Neural cell (in vitro differentiated cells): ENCODE measurements around the gene PPP1R10. TPM values are rescaled to one million over a fixed set of nuclear protein-coding genes. Genes with fewer than 3 reads are reported as not detected.

Experiments used
- H2AFZ ChIP-seq: fragments of 200-600, 300-800 bp; sonication (generic), shearing (Covaris generic); 2 replicates; pipeline ENCODE4 v1.6.0; 2014; ENCODE audit warnings: low read depth, mild to moderate bottlenecking, antibody characterized with exemption, low read length, moderate library complexity
- H3F3A ChIP-seq: fragments of 200-600 bp; shearing (Covaris generic); 2 replicates; pipeline ENCODE4 v1.6.1; 2016; ENCODE audit warnings: mild to moderate bottlenecking, moderate library complexity, mixed read lengths, antibody characterized with exemption, low read length; ENCODE audit not compliant: insufficient read depth, poor library complexity, severe bottlenecking
- H3K27ac ChIP-seq: fragments of 200-600, 300-800 bp; sonication (generic), shearing (Covaris generic); 2 replicates; pipeline ENCODE4 v1.5.1; 2014; ENCODE audit warnings: mild to moderate bottlenecking, low read length, moderate library complexity
- H3K27me3 ChIP-seq: fragments of 300-800, 200-600 bp; sonication (generic), shearing (Covaris generic); 2 replicates; pipeline ENCODE4 v1.6.0; 2014; ENCODE audit warnings: mild to moderate bottlenecking, low read depth, low read length, moderate library complexity; ENCODE audit not compliant: insufficient read depth
- H3K36me3 ChIP-seq: fragments of 300-800, 200-600 bp; sonication (generic), shearing (Covaris generic); 2 replicates; pipeline ENCODE4 v1.5.1; 2014; ENCODE audit warnings: mild to moderate bottlenecking, antibody characterized with exemption, low read length, moderate library complexity; ENCODE audit not compliant: insufficient read depth
- H3K4me2 ChIP-seq: fragments of 300-800, 200-600 bp; sonication (generic), shearing (Covaris generic); 2 replicates; pipeline ENCODE4 v1.6.0; 2014; ENCODE audit warnings: mild to moderate bottlenecking, low read length
- H3K4me3 ChIP-seq: fragments of 300-800, 200-600 bp; sonication (generic), shearing (Covaris generic); 2 replicates; pipeline ENCODE4 v1.5.1; 2014; ENCODE audit warnings: mild to moderate bottlenecking, low read length, moderate library complexity
- H3K79me2 ChIP-seq: fragments of 200-600 bp; shearing (Covaris generic); replicated peaks from 2 replicates; pipeline ENCODE4 v1.6.0; 2014; ENCODE audit warnings: mild to moderate bottlenecking, low read length, moderate library complexity; ENCODE audit not compliant: insufficient read depth
- H3K9ac ChIP-seq: fragments of 300-800, 200-600 bp; sonication (generic), shearing (Covaris generic); 2 replicates; pipeline ENCODE4 v1.6.1; 2016; ENCODE audit warnings: mild to moderate bottlenecking, low read length, mixed read lengths
- H3K9me2 ChIP-seq: fragments of 200-600 bp; shearing (Covaris generic); 2 replicates; pipeline ENCODE4 v1.6.1; 2016; ENCODE audit warnings: mild to moderate bottlenecking, low read length, mixed read lengths; ENCODE audit not compliant: insufficient read depth
- H3K9me3 ChIP-seq: fragments of 200-600, 300-800 bp; sonication (generic), shearing (Covaris generic); 2 replicates; pipeline ENCODE4 v1.6.1; 2016; ENCODE audit warnings: mild to moderate bottlenecking, mixed run types, low read length, moderate library complexity, mixed read lengths
- H4K20me1 ChIP-seq: fragments of 200-600 bp; shearing (Covaris generic); 2 replicates; pipeline ENCODE4 v1.6.1; 2016; ENCODE audit warnings: mild to moderate bottlenecking, mixed run types; ENCODE audit not compliant: insufficient read depth
- EP300 ChIP-seq: fragments of 450-650 bp; conservative IDR thresholded peaks from 2 replicates; pipeline ENCODE4 v1.6.1; 2014; ENCODE audit warnings: antibody characterized with exemption, mild to moderate bottlenecking, moderate library complexity; ENCODE audit not compliant: poor library complexity, severe bottlenecking
- EZH2 ChIP-seq: fragments of 200-600, 300-800 bp; shearing (Covaris generic), sonication (generic); IDR thresholded peaks from 2 replicates; pipeline ENCODE4 v1.6.1; 2014; ENCODE audit warnings: antibody characterized with exemption, low read length, borderline replicate concordance, mild to moderate bottlenecking; ENCODE audit not compliant: insufficient read depth, poor library complexity, severe bottlenecking
- MXI1 ChIP-seq: fragments of 450-650 bp; conservative IDR thresholded peaks from 2 replicates; pipeline ENCODE4 v1.6.1; 2014; ENCODE audit warnings: antibody characterized with exemption, mild to moderate bottlenecking; ENCODE audit not compliant: poor library complexity, severe bottlenecking
- POLR2AphosphoS5 ChIP-seq: IDR thresholded peaks from 2 replicates; pipeline ENCODE4 v1.6.1; 2012
- RAD21 ChIP-seq: fragments of 450-650 bp; conservative IDR thresholded peaks from 2 replicates; pipeline ENCODE4 v1.6.1; 2014; ENCODE audit warnings: antibody characterized with exemption, mild to moderate bottlenecking, moderate library complexity
- TAF1 ChIP-seq: IDR thresholded peaks from 2 replicates; pipeline ENCODE4 v1.6.1; 2012; ENCODE audit warnings: low read depth
- polyA plus RNA-seq: library from polyadenylated mRNA; depleted of rRNA; stranded (reverse); fragments of >200 nt; gene quantifications from 2 replicates; pipeline ENCODE4 v1.2.3, GENCODE V29; 2014
- TF ChIP-seq, protein P1 (sequence below): fragments of 450-650 bp; IDR thresholded peaks from 2 replicates; pipeline ENCODE4 v1.5.1; 2014; ENCODE audit warnings: antibody characterized with exemption, mild to moderate bottlenecking, moderate library complexity; ENCODE audit not compliant: poor library complexity, severe bottlenecking
- TF ChIP-seq, protein P2 (sequence below): IDR thresholded peaks from 2 replicates; pipeline ENCODE4 v1.6.1; 2012; ENCODE audit warnings: borderline replicate concordance

Gene PPP1R10
- polyA plus RNA-seq, 1 donor from 2014 or later = 13.7 TPM

DNA sequence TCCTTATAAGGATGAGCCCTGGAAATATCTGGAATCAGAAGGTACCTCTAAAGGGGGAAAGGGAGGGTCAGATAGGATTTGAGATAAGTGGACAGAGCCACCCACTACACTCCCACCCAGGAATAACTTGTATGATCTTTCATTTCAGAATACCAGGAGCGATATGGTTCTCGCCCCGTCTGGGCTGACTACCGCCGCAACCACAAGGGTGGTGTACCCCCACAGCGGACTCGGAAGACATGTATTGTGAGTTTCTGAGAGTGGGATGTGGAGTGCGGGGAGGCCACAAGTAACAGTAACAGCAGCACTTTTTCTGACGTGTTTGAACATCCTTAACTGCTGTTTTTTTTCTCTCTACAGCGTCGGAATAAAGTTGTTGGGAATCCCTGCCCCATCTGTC, 2.5 kb upstream of the PPP1R10 start:
- Histone ChIP-seq H3K9ac (no peak overlapping the region), H3K36me3 (peaks cover 6% of the 10 kb centered on the region), H3K9me3 (no peaks in the 10 kb centered on the region), H4K20me1 (no peaks in the 10 kb centered on the region), H3K27ac (no peak overlapping the region), H3F3A (peaks cover 8% of the 10 kb centered on the region), H3K4me2 (no peak overlapping the region), H3K27me3 (no peaks in the 10 kb centered on the region), H3K4me3 (no peak overlapping the region), H3K9me2 (no peaks in the 10 kb centered on the region), H2AFZ (no peak overlapping the region), H3K79me2 (peaks cover 35% of the 10 kb centered on the region)
- TF ChIP-seq EP300 (no peak), TAF1 (no peak), RAD21 (no peak)
- TF ChIP-seq, protein P1, sequence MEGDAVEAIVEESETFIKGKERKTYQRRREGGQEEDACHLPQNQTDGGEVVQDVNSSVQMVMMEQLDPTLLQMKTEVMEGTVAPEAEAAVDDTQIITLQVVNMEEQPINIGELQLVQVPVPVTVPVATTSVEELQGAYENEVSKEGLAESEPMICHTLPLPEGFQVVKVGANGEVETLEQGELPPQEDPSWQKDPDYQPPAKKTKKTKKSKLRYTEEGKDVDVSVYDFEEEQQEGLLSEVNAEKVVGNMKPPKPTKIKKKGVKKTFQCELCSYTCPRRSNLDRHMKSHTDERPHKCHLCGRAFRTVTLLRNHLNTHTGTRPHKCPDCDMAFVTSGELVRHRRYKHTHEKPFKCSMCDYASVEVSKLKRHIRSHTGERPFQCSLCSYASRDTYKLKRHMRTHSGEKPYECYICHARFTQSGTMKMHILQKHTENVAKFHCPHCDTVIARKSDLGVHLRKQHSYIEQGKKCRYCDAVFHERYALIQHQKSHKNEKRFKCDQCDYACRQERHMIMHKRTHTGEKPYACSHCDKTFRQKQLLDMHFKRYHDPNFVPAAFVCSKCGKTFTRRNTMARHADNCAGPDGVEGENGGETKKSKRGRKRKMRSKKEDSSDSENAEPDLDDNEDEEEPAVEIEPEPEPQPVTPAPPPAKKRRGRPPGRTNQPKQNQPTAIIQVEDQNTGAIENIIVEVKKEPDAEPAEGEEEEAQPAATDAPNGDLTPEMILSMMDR = no peak
- TF ChIP-seq, protein P2, sequence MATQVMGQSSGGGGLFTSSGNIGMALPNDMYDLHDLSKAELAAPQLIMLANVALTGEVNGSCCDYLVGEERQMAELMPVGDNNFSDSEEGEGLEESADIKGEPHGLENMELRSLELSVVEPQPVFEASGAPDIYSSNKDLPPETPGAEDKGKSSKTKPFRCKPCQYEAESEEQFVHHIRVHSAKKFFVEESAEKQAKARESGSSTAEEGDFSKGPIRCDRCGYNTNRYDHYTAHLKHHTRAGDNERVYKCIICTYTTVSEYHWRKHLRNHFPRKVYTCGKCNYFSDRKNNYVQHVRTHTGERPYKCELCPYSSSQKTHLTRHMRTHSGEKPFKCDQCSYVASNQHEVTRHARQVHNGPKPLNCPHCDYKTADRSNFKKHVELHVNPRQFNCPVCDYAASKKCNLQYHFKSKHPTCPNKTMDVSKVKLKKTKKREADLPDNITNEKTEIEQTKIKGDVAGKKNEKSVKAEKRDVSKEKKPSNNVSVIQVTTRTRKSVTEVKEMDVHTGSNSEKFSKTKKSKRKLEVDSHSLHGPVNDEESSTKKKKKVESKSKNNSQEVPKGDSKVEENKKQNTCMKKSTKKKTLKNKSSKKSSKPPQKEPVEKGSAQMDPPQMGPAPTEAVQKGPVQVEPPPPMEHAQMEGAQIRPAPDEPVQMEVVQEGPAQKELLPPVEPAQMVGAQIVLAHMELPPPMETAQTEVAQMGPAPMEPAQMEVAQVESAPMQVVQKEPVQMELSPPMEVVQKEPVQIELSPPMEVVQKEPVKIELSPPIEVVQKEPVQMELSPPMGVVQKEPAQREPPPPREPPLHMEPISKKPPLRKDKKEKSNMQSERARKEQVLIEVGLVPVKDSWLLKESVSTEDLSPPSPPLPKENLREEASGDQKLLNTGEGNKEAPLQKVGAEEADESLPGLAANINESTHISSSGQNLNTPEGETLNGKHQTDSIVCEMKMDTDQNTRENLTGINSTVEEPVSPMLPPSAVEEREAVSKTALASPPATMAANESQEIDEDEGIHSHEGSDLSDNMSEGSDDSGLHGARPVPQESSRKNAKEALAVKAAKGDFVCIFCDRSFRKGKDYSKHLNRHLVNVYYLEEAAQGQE = no peak

DNA sequence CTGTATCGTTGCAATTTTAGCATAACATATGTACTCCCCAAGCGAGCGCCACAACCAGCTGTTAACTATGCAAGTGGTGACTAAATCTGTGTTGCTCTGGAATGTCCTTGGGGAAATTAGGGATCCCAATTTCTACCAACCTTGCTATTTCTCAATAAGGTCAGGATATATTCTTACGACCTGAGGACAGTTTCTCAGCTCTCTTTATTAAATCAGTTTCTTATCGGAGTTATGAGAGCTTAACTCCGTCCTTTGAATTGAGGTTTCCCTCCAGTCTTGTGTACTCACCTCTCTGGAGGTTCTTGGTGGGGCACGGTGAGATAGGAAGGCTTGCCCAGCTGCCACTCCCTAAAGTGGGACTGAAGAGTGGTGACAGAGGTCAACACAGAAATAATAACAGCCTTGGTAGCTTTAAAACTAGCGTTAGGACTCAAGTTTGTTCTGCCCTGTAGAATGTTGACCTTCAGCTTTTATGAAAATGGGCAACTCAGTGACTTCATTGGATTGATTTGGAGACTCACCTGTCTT, 1.3 kb upstream of the PPP1R10 start:
- H3K36me3 ChIP-seq = peaks cover 9% of the 10 kb centered on the region
- H3K27me3 ChIP-seq = no peaks in the 10 kb centered on the region
- H3K4me3 ChIP-seq = peak overlapping the region; percentile 83
- no peaks in the 10 kb centered on the region for H3K9me3 ChIP-seq
- TF ChIP-seq EP300 = no peak
- no peak for TF ChIP-seq POLR2AphosphoS5
- no peak for TF ChIP-seq MXI1
- no peak for TF ChIP-seq EZH2
- no peak for TF ChIP-seq RAD21
- no peak for TF ChIP-seq TAF1
- TF ChIP-seq, protein P2 = no peak
- H3F3A ChIP-seq = peaks cover 8% of the 10 kb centered on the region
- H3K9ac ChIP-seq = peak overlapping the region; percentile 80
- peak overlapping the region; percentile 69 for H3K4me2 ChIP-seq
- peaks cover 47% of the 10 kb centered on the region for H3K79me2 ChIP-seq
- H3K27ac ChIP-seq = peak overlapping the region; percentile 84
- no peaks in the 10 kb centered on the region for H3K9me2 ChIP-seq
- no peaks in the 10 kb centered on the region for H4K20me1 ChIP-seq
- H2AFZ ChIP-seq = peak overlapping the region; percentile 38
